Osteoblast (primary cell): ENCODE results near the gene OR51F1. TPM values are rescaled to one million over a fixed set of nuclear protein-coding genes. Genes with fewer than 3 reads are reported as not detected.
"Not testable (repeated sequence)": the region's sequence is repeated elsewhere in the genome, so short reads cannot be mapped to it uniquely, and the experiment has no call there.

Source experiments
- DNase-seq: peaks from one replicate; pipeline ENCODE4 v3.0.0; 2011; ENCODE audit warnings: low spot score, mixed read lengths; ENCODE audit not compliant: insufficient read length; ENCODE audit errors: missing footprints
- H2AFZ ChIP-seq: 2 replicates; pipeline ENCODE4 v1.6.0; 2011; ENCODE audit warnings: mild to moderate bottlenecking, low read length
- H3K27ac ChIP-seq: 2 replicates; pipeline ENCODE4 v1.5.1; 2011; ENCODE audit warnings: mild to moderate bottlenecking, low read depth, low read length, moderate library complexity
- H3K27me3 ChIP-seq: 2 replicates; pipeline ENCODE4 v1.6.0; 2012; ENCODE audit warnings: mild to moderate bottlenecking, control low read depth, inconsistent platforms, low read length, moderate library complexity; ENCODE audit not compliant: insufficient read depth
- H3K36me3 ChIP-seq: 2 replicates; pipeline ENCODE4 v1.5.1; 2011; ENCODE audit warnings: mild to moderate bottlenecking, low read length, control low read depth, moderate library complexity; ENCODE audit not compliant: insufficient read depth
- H3K4me1 ChIP-seq: 2 replicates; pipeline ENCODE4 v1.5.1; 2011; ENCODE audit warnings: mild to moderate bottlenecking, low read length, control low read depth, moderate library complexity; ENCODE audit not compliant: insufficient read depth
- H3K4me2 ChIP-seq: 2 replicates; pipeline ENCODE4 v1.6.0; 2011; ENCODE audit warnings: mild to moderate bottlenecking, low read length; ENCODE audit not compliant: insufficient read depth
- H3K4me3 ChIP-seq: fragments of 200-600 bp; sonication (generic); 3 replicates; pipeline ENCODE4 v1.5.1; 2012; ENCODE audit warnings: mild to moderate bottlenecking, low read length, inconsistent platforms; ENCODE audit not compliant: insufficient read depth
- H3K79me2 ChIP-seq: 2 replicates; pipeline ENCODE4 v1.6.0; 2012; ENCODE audit warnings: mild to moderate bottlenecking, low read length, control low read depth, inconsistent platforms; ENCODE audit not compliant: insufficient read depth
- H3K9me3 ChIP-seq: 2 replicates; pipeline ENCODE4 v1.5.1; 2011; ENCODE audit warnings: low read depth, low read length, control low read depth
- H4K20me1 ChIP-seq: 2 replicates; pipeline ENCODE4 v1.6.0; 2012; ENCODE audit warnings: mild to moderate bottlenecking, low read length, control low read depth; ENCODE audit not compliant: insufficient read depth
- total RNA-seq: library from RNA; depleted of rRNA; stranded (reverse); fragments of >200 nt; gene quantifications from 2 replicates; pipeline ENCODE4 v1.2.3, GENCODE V29; 2012
- TF ChIP-seq, protein P1 (sequence below): IDR thresholded peaks from 2 replicates; pipeline ENCODE4 v1.5.1; 2011; ENCODE audit warnings: mild to moderate bottlenecking, low read depth, low read length, moderate library complexity; ENCODE audit errors: extremely low read depth

Gene OR51F1
- not detected in 2 replicates for total RNA-seq

DNA sequence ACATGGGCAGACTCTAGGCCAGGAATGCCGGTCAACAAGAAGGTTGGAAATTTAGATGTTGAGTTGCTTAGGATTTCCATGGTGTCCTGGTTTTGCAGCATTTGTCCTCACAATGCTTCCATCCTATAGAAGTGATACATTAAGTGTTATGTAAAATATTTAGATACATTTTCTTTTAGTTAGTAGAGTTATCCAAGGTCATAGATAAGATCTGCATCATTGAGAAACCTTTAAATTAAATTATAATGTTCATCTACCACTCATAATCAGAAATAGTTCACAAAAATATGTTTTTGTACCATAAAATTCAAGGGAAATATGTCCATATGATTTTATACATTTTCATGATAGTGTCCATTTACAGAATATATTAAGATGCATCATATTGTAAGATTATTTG, at the start of gene OR51F1:
TSS of gene OR51F1 (minus strand) at position 101 of the 400 bp plus-strand sequence. CDS start at position 101, 0 bp downstream.
- TF ChIP-seq, protein P1, sequence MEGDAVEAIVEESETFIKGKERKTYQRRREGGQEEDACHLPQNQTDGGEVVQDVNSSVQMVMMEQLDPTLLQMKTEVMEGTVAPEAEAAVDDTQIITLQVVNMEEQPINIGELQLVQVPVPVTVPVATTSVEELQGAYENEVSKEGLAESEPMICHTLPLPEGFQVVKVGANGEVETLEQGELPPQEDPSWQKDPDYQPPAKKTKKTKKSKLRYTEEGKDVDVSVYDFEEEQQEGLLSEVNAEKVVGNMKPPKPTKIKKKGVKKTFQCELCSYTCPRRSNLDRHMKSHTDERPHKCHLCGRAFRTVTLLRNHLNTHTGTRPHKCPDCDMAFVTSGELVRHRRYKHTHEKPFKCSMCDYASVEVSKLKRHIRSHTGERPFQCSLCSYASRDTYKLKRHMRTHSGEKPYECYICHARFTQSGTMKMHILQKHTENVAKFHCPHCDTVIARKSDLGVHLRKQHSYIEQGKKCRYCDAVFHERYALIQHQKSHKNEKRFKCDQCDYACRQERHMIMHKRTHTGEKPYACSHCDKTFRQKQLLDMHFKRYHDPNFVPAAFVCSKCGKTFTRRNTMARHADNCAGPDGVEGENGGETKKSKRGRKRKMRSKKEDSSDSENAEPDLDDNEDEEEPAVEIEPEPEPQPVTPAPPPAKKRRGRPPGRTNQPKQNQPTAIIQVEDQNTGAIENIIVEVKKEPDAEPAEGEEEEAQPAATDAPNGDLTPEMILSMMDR: no peak
- Histone ChIP-seq H3K27ac (no peak within 1 kb of the TSS), H3K4me1 (no peaks in the 10 kb centered on the region), H3K36me3 (no peaks in the 10 kb centered on the region), H3K4me2 (no peak within 1 kb of the TSS), H3K9me3 (no peaks in the 10 kb centered on the region), H3K79me2 (no peaks in the 10 kb centered on the region), H3K27me3 (no peaks in the 10 kb centered on the region), H4K20me1 (no peaks in the 10 kb centered on the region), H2AFZ (no peak within 1 kb of the TSS), H3K4me3 (no peak within 1 kb of the TSS)
- DNase-seq: no peak

DNA sequence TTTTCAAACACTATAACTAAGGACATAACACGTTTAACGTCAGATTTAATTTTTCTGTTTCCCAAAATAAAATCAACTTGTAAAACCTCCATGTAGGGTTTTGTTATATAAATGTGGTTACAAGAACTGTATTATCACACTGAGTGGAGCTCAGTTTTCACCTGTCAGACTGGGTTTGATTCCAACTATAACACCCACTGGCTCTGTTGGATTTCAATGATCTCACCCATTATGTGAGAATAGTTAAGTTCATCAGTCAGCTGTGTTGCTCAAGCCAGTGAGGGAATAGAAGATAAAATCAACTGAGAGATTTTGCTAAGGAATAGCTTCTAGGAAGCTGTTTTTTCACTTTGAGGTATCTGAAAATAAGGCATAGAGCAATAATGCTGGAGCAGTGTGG, 39.5 kb upstream of the OR51F1 start:
- no peaks in the 10 kb centered on the region for H3K79me2 ChIP-seq
- H3K4me2 ChIP-seq: no peak overlapping the region
- H3K27ac ChIP-seq: no peak overlapping the region
- no peak overlapping the region for H2AFZ ChIP-seq
- no peaks in the 10 kb centered on the region for H3K9me3 ChIP-seq
- no peak overlapping the region for H3K4me3 ChIP-seq
- H3K27me3 ChIP-seq: no peaks in the 10 kb centered on the region
- no peaks in the 10 kb centered on the region for H4K20me1 ChIP-seq
- DNase-seq: no peak
- TF ChIP-seq, protein P1: no peak
- no peaks in the 10 kb centered on the region for H3K4me1 ChIP-seq
- H3K36me3 ChIP-seq: no peaks in the 10 kb centered on the region

DNA sequence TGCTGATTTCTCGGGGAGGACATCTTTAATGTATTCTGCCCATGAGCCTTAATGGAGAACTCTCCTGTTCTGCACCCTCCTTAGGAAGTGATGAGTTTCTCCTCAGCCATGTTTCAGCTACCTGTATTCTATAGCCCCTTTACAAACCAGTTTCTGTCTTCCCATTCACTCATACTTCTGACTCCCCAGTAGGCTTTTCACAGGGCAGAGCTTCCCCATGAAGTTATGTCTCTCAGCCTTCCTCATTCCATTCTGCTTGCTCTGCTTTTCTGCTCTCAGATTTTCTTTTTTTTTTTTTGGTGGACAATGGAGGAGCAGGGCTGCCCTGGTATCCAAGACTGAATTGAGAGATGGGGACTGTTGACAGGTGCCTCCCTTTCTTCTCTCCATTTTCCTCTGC, 38.7 kb upstream of the OR51F1 start:
- Histone ChIP-seq H3K4me1 (no peaks in the 10 kb centered on the region), H3K27ac (no peak overlapping the region), H3K9me3 (peaks cover 1% of the 10 kb centered on the region), H4K20me1 (no peaks in the 10 kb centered on the region), H2AFZ (no peak overlapping the region), H3K79me2 (no peaks in the 10 kb centered on the region), H3K36me3 (no peaks in the 10 kb centered on the region), H3K4me3 (no peak overlapping the region), H3K4me2 (no peak overlapping the region), H3K27me3 (no peaks in the 10 kb centered on the region)
- DNase-seq: no peak
- TF ChIP-seq, protein P1: no peak

GRCh38 chr11:4804280-4804679, 34.5 kb upstream of the OR51F1 start, which contains the start of gene OR52R1:
Gene OR52R1 (minus strand): TSS chr11:4804380. CDS start chr11:4804380, 0 bp downstream.
- Histone ChIP-seq H3K79me2 (no peaks in the 10 kb centered on the region), H3K27me3 (no peaks in the 10 kb centered on the region), H3K4me1 (no peaks in the 10 kb centered on the region), H3K9me3 (peaks cover 3% of the 10 kb centered on the region), H4K20me1 (no peaks in the 10 kb centered on the region), H3K4me2 (no peak within 1 kb of the TSS), H2AFZ (no peak within 1 kb of the TSS), H3K4me3 (no peak within 1 kb of the TSS), H3K27ac (no peak within 1 kb of the TSS), H3K36me3 (no peaks in the 10 kb centered on the region)
- TF ChIP-seq, protein P1: no peak
- DNase-seq: no peak

- not testable (repeated sequence) for DNase-seq, H3K4me2 ChIP-seq, H3K27me3 ChIP-seq, H3K9me3 ChIP-seq, H2AFZ ChIP-seq, H3K27ac ChIP-seq, H3K4me1 ChIP-seq, H3K79me2 ChIP-seq, H3K36me3 ChIP-seq, H3K4me3 ChIP-seq, H4K20me1 ChIP-seq
Measured at GRCh38 chr11:4801316-4801715, 31.6 kb upstream of the OR51F1 start.
